Caco-2 (cell line): Measurements from ENCODE around the gene MTA1. TPM values are rescaled to one million over a fixed set of nuclear protein-coding genes. Genes with fewer than 3 reads are reported as not detected.

Experiments used
- BruUV-seq: library from RNA; stranded (reverse); fragments of 400-500 nt; replicated peaks from 2 replicates; lab custom pipeline; 2021; lab: Mats Ljungman, UMichigan
- CTCF ChIA-PET: fragments of 300-600 bp; sonication (Branson Sonifier 250); formaldehyde crosslinking; loops from one replicate; lab custom pipeline; 2022; ENCODE audit warnings: antibody characterized with exemption; lab: Charles Lee
- POLR2A ChIA-PET: fragments of 300-600 bp; sonication (Branson Sonifier 250); formaldehyde crosslinking; loops from one replicate; lab custom pipeline; 2022; ENCODE audit warnings: antibody characterized with exemption; lab: Charles Lee
- DNase-seq, 2 experiments: peaks; one replicate each; pipeline versions ENCODE4 v3.0.0 to v3.0.0-alpha.2; 2020 to 2022
- H3K27me3 ChIP-seq: replicated peaks from 2 replicates; pipeline ENCODE4 v1.6.0; 2011; ENCODE audit warnings: low read length; ENCODE audit not compliant: control insufficient read depth, insufficient read depth
- H3K36me3 ChIP-seq: 2 replicates; pipeline ENCODE4 v1.5.1; 2011; ENCODE audit warnings: low read length; ENCODE audit not compliant: control insufficient read depth, insufficient read depth
- H3K4me1 ChIP-seq: fragments of 250-450 bp; sonication (Bioruptor Pico); 2 replicates; pipeline ENCODE4 v1.5.1; 2020; ENCODE audit warnings: mild to moderate bottlenecking
- H3K4me3 ChIP-seq: 2 replicates; pipeline ENCODE4 v1.5.1; 2011; ENCODE audit warnings: low read depth, mild to moderate bottlenecking, control low read depth, low read length
- H3K9me3 ChIP-seq: fragments of 250-450 bp; sonication (Bioruptor Pico); 2 replicates; pipeline ENCODE4 v1.5.1; 2020; ENCODE audit warnings: mild to moderate bottlenecking, moderate library complexity
- H3K27ac Mint-ChIP-seq: one replicate; pipeline ENCODE4 v1.8.0; 2022; ENCODE audit warnings: mixed read lengths; ENCODE audit not compliant: unreplicated experiment
- H3K27me3 Mint-ChIP-seq: one replicate; pipeline ENCODE4 v1.8.0; 2022; ENCODE audit warnings: mixed read lengths; ENCODE audit not compliant: insufficient read depth, unreplicated experiment
- H3K36me3 Mint-ChIP-seq: one replicate; pipeline ENCODE4 v1.8.0; 2022; ENCODE audit warnings: mild to moderate bottlenecking, mixed read lengths; ENCODE audit not compliant: insufficient read depth, unreplicated experiment
- H3K4me1 Mint-ChIP-seq: one replicate; pipeline ENCODE4 v1.8.0; 2022; ENCODE audit warnings: low read depth, mixed read lengths; ENCODE audit not compliant: unreplicated experiment
- H3K4me3 Mint-ChIP-seq: one replicate; pipeline ENCODE4 v1.8.0; 2022; ENCODE audit warnings: mild to moderate bottlenecking, moderate library complexity, mixed read lengths; ENCODE audit not compliant: unreplicated experiment
- H3K9me3 Mint-ChIP-seq: one replicate; pipeline ENCODE4 v1.8.0; 2022; ENCODE audit warnings: mixed read lengths; ENCODE audit not compliant: unreplicated experiment
- CTCF ChIP-seq, 2 experiments: fragments of 200-600 bp in 1 of 2; IDR thresholded peaks; 1 replicate in 1 of 2; 2 replicates in 1 of 2; pipeline versions ENCODE4 v1.5.1 to v1.8.0; 2011 to 2022; ENCODE audit warnings: antibody characterized with exemption in 1 of 2, control low read depth in 1 of 2, inconsistent platforms in 1 of 2, low read depth in 1 of 2, low read length in 1 of 2, mild to moderate bottlenecking in 1 of 2, moderate library complexity in 1 of 2; ENCODE audit not compliant: insufficient read depth in 1 of 2, severe bottlenecking in 1 of 2, unreplicated experiment in 1 of 2
- intact Hi-C: fragments of 100-400 bp; cut with micrococcal nuclease; formaldehyde crosslinking; loops from one replicate; pipeline ENCODE4 v1.10.0; 2022; ENCODE audit not compliant: unreplicated experiment
- total RNA-seq: library from RNA; stranded (reverse); gene quantifications from 2 replicates; pipeline ENCODE4 v1.2.3, GENCODE V29; 2022

The MTA1 gene
- total RNA-seq, 1 experiment from 2014 or later: 167 TPM

GRCh38 chr14:105388110-105388951, 31.3 kb upstream of the MTA1 start:
- no TSS peak for BruUV-seq

GRCh38 chr14:105388976-105389375, 30.7 kb upstream of the MTA1 start:
- no peak overlapping the region for H3K27ac Mint-ChIP-seq
- H3K9me3 Mint-ChIP-seq: no peaks in the 10 kb centered on the region
- Histone ChIP-seq H3K9me3 (no peaks in the 10 kb centered on the region), H3K4me1 (no peaks in the 10 kb centered on the region), H3K4me3 (no peak overlapping the region), H3K36me3 (no peaks in the 10 kb centered on the region), H3K27me3 (no peaks in the 10 kb centered on the region)
- no peaks in the 10 kb centered on the region for H3K4me1 Mint-ChIP-seq
- intact Hi-C loops: no loop called here
- BruUV-seq: no TSS peak
- no peak overlapping the region for H3K4me3 Mint-ChIP-seq
- no peak for TF ChIP-seq CTCF (IDR thresholded peaks at IDR 0.05; ENCODE audit: insufficient read depth in 1 of 2, low read depth in 1 of 2, low read length in 1 of 2, severe bottlenecking in 1 of 2, unreplicated experiment in 1 of 2)
- DNase-seq: no peak
- H3K36me3 Mint-ChIP-seq: peaks cover 10% of the 10 kb centered on the region
- ChIA-PET POLR2A (interaction anchor here (0.6 kb wide), 1 partner anchor 403 kb away, joined by 3 read pairs; the partner anchor contains the start of gene CLBA1), CTCF (no interaction called here)
- H3K27me3 Mint-ChIP-seq: no peaks in the 10 kb centered on the region

More at GRCh38 chr14:105388110-105388951, 31.3 kb upstream of the MTA1 start:
- Mint-ChIP-seq H3K27ac (no peak overlapping the region), H3K27me3 (no peaks in the 10 kb centered on the region), H3K9me3 (no peaks in the 10 kb centered on the region), H3K4me3 (no peak overlapping the region), H3K4me1 (no peaks in the 10 kb centered on the region), H3K36me3 (peaks cover 10% of the 10 kb centered on the region)
- ChIA-PET POLR2A (no interaction called here), CTCF (no interaction called here)
- Histone ChIP-seq H3K36me3 (no peaks in the 10 kb centered on the region), H3K4me3 (no peak overlapping the region), H3K4me1 (no peaks in the 10 kb centered on the region), H3K27me3 (no peaks in the 10 kb centered on the region), H3K9me3 (no peaks in the 10 kb centered on the region)
- no peak for TF ChIP-seq CTCF (IDR thresholded peaks at IDR 0.05; ENCODE audit: insufficient read depth in 1 of 2, low read depth in 1 of 2, low read length in 1 of 2, severe bottlenecking in 1 of 2, unreplicated experiment in 1 of 2)
- intact Hi-C loops: no loop called here
- no peak for DNase-seq

GRCh38 chr14:105389534-105389933, 30.1 kb upstream of the MTA1 start:
- Histone ChIP-seq H3K4me1 (no peaks in the 10 kb centered on the region), H3K4me3 (no peak overlapping the region), H3K27me3 (no peaks in the 10 kb centered on the region), H3K9me3 (no peaks in the 10 kb centered on the region), H3K36me3 (no peaks in the 10 kb centered on the region)
- Mint-ChIP-seq H3K27me3 (no peaks in the 10 kb centered on the region), H3K27ac (no peak overlapping the region), H3K4me1 (no peaks in the 10 kb centered on the region), H3K9me3 (no peaks in the 10 kb centered on the region), H3K36me3 (peaks cover 10% of the 10 kb centered on the region), H3K4me3 (no peak overlapping the region)
- intact Hi-C loops: no loop called here
- BruUV-seq: no TSS peak
- DNase-seq: no peak
- ChIA-PET CTCF (no interaction called here), POLR2A (interaction anchor here (0.6 kb wide), 2 partner anchors 9 to 404 kb away, joined by 3 read pairs; partner anchors contain the start of gene CLBA1)
- no peak for TF ChIP-seq CTCF (IDR thresholded peaks at IDR 0.05; ENCODE audit: insufficient read depth in 1 of 2, low read depth in 1 of 2, low read length in 1 of 2, severe bottlenecking in 1 of 2, unreplicated experiment in 1 of 2)
